ENCODE data around the gene LRRC10.

LRRC10 gene

DNA sequence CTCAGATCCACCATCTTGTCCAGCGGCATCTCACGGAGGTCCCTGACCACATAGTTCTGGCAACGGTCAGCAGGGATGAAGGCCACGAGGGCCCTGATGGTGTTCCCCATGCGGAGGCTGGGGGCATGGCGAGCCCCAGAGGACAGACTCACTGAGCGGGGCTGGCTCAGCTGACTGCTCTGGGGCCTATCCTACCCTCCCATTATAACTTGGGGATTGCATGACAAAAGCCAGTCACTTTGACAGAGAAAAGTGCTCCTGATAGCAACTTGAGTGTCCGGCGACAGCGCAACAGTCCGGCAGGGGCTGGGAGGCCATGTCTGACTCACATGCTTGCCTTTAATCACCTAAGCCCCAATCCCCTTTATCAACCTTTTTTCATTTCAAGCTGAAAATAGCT, at the start of gene LRRC10:
Gene LRRC10, minus strand, starts transcription at position 179 of the 400 bp plus-strand sequence. Its CDS starts 69 bp downstream, at position 110.
- DNase-seq: no peak

DNA sequence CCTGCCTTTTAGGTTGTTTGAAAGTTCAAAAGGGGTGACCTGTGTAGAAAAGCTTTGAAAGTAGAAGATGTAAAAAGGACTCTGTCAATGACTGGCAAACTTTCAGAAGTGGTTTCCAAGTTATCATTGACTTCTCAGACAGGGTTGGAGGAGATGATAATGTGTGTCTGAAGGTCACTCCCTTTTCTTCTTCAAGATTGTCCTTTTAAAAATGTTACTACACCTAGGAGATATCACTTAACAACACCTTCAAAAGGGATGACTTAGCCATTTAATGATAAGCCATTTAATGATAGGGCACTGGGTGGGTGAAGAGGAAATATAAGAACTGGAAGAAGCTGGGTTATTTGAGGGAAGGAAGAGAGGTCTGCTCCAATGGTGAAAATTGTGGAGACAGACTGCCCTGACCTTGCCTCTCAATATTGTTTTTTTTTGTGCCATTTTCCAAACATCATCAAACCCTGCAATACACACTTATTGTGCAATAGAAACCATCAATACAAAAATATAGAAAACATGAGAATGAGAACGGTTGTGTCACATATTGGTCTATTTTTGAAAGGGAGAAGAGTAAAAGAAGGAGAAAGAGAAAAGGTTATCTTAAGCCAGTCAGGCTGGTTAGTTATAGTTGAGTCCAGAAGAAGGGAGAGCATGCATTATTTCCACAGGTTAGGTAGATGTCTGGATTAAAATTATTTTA, 49.6 kb upstream of the LRRC10 start:
- DNase-seq: no peak

GRCh38 chr12:69658203-69658602, 47.5 kb upstream of the LRRC10 start:
- no peak for DNase-seq

- no peak for DNase-seq
These were observed 46.9 kb upstream of the LRRC10 start for GRCh38 chr12:69657376-69658137.

GRCh38 chr12:69655616-69656340, 45.1 kb upstream of the LRRC10 start:
- DNase-seq: no peak

GRCh38 chr12:69653703-69654102, 43.0 kb upstream of the LRRC10 start:
- DNase-seq: no peak

GRCh38 chr12:69651922-69652321, 41.2 kb upstream of the LRRC10 start:
- no peak for DNase-seq

DNA sequence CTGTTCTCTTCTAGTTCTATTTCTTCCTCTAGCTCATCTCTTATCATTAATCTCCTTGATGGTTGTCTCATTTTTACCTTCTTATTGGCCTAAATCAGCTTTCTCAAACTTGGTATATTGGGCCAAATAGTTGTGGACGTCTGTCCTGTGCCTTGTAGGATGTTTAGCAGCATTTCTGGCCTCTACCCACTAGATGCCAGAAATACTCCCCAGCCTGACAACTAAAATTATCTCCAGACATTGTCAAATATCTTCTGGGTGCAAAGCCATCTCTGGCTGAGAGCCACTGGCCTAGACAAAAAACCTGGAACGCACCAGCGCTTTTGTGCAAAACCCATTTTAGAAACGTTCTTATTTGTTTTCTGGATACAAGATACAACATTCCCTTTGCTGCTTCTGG, 38.8 kb upstream of the LRRC10 start:
- no peak for DNase-seq

DNA sequence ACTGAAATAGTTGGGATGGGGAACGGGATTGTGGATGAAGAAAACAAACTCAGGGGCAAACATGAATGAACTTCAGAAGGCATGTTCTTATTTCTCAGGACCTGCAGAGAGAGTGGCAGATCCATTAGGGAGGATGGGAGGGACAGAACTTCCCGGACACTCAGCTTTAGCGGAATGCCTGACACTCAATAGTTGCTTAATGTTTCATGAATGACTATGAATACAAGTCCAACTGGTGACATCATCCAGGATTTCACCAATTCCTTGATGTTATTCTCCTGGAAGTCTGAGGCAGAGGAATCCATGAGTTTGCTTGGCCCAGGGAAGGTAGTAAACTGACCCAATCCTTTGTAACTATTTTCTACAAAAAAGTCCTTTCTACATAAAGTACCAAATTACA, 37.8 kb upstream of the LRRC10 start:
- DNase-seq: no peak

DNA sequence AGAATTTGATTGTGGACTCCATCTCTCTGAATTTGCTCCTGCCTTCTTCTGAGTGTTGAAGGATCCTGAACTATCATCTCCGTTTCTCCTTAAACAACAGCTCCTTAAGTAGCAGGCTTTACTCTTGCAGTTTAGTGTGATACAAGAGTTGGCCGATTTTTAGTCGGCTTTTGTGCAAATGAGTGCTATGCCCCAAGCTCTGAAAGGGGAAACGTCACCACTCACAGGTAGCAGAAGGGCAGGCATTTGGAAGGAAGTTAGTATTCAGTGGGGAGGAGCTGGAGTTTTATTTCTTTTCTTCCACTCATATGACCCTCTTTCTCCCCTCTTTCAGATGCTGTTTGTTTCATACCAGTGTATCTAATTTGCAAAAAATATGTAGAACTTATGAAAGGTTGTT, 36.5 kb upstream of the LRRC10 start:
- DNase-seq: no peak

- no peak for DNase-seq
These were observed 34.3 kb upstream of the LRRC10 start for GRCh38 chr12:69645031-69645430.

GRCh38 chr12:69644511-69644910, 33.8 kb upstream of the LRRC10 start:
- no peak for DNase-seq

DNA sequence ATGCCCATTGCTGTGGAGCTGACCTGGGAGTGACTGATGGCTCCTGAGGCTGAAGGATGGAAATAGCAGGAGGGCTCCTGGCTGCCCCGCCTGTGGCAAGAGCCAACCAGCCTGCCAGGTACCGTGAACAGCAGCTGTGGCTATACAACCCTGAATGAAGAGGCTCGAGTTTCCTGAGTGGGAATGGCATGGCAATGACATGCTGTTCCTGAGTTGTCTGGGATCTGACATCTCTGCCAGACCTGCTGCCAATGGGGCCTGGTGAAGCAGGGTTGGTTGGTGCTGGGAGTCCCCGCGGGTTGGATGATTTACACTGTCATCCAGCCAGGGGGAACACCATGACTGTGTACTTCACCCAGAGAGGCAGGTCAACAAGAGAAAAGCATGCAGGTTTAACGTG, 31.8 kb upstream of the LRRC10 start:
- no peak for DNase-seq

GRCh38 chr12:69641546-69641945, 30.8 kb upstream of the LRRC10 start:
- DNase-seq: no peak

- DNase-seq: no peak
These were observed 28.8 kb upstream of the LRRC10 start for GRCh38 chr12:69639400-69640016.

GRCh38 chr12:69633061-69633460, 22.4 kb upstream of the LRRC10 start:
- no peak for DNase-seq

DNA sequence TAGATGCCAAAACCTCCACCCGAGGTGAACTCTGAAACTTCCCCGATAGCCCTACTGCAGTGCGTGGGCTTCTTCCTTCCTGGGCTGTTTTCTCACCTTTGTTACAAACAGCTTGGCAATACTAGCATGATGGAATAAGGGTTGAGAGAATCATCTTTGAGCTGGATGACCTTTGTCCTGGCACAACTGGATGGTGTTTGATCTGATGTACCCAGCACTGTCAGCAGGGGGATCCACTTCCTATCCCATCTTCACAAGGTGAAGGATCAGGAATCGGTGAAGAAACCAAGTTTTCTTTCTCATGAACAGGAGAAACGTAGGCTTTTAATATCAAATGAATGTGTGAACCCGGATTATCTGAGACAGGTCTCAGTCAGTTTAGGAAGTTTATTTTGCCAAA, 19.5 kb upstream of the LRRC10 start:
- no peak for DNase-seq

DNA sequence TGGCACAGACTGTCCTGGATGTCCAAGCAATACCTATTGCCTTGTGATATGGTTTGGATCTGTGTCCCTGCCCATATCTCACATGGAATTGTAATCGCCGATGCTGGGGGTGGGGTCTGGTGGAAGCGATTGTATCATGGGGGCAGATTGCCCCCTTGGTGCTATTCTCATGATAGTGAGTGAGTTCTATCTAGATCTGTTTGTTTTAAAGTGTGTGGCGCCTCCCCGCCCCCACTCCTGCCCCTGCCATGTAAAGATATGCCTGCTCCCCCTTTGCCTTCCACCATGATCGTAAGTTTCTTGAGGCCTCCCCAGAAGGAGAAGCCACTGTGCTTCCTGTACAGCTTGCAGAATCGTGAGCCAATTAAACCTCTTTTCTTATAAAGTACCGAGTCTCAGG, 16.8 kb upstream of the LRRC10 start:
- no peak for DNase-seq

DNA sequence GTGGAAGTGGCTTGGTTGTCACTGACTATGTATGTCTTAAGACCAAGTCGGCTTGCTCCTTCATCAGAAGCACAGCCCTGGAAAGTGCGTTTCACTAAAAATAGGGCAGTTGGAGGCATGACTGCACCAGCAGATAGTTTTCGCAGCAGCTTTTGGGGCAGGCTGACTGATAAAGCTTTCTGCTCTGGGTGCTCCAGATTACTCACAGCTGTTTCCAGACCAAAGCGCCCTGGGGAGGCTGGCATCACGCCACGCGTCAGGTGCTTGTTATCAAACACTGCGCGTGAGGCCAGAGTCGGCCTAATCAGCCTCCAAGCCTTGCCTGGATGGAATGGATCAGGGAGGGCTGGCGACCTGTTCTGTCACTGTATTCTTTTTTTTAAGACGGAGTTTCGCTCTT, 13.3 kb upstream of the LRRC10 start:
- no peak for DNase-seq

DNA sequence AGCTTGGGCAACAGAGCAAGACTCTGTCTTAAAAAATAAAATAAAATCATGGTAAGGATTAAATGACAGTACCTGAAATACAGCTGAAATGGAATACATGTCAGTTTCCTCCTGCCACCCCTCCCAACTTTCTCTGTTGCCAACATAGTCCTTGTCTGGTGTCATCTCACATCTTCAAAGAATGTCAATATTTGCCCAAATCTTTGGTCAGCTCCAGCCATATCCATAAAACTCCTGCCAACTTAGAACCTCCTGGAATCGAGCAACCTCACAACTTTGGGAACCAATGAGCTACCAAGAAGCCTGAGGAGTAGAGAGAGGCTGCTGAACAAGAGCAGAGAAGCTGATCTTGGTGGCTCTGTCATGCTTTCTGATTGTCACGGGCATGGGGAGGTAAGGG, 10.8 kb upstream of the LRRC10 start:
- DNase-seq: no peak

DNA sequence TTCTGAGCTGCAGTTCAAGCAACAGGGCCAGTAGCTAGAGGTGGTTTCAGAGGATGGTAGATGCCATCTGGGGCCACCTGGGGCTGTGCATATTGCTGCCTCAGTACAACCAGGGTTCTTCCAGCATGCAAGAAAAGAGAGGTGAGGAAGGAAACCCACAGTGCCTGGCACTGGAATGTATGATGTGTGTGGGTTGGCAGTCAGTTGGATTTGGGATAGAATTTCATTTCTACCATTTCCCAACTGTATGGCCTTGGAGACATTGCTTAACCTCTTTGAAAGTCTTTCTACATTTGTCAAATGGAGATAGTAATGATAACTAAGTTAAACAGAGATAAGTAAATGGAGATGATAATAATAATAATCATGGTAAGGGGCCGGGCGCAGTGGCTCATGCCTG, 10.2 kb upstream of the LRRC10 start:
- DNase-seq: no peak

DNA sequence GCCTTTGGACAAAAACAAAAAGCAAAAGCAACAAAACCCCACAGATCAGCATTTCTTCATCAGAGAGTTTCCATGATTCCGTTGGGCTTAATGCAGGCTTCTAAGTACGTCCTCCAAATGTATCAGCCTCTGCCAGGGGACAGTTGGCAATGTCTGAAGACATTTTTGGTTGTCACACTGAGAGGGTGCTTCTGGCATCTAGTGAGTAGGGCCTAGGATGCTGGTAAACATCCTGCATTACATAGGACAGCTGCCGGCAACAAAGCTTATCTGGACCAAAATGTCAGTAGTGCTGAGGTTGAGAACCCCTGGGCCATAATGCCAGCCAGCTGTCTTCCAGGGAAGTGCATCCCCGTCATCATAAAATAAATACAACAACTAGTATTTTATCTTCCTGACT, 9.4 kb upstream of the LRRC10 start:
- DNase-seq: no peak

DNA sequence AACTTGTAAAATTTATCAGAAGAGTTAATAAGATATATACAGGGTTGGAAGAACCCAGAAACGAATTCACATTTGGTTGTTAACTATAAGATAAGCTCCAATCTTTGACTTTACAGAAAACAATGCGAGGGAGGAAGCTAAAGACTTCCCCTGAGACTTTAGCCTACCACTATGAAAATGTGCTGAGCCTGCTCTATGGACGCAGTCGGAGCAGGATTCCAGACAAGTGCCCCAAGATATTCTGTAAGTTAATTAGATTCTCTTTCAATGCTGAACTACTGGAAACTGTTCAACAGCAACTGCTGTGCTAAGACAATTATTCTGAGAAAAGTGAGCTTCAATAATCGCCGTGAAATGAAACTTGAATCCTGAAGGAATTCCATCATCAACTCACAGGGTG, 8.3 kb upstream of the LRRC10 start:
- no peak for DNase-seq

DNA sequence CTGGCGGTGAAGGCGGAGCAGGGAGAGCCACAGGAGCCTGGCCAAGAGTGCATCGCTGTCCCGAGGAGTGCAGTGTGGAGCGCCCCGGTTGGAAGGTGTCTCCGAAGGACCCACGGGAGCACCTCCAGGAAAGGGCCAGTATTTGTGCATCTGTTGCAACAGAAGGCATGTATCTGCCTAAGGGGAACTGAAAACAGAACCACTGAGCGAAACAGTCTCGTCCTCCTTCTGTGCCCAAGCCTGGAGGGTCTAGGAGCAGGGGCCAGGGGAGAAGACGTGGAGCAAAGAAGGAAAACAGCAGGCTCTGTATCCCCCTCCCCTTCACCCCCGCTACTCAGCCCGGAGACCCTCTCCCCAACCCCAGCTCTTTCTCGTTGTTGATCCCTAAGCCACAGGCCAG, 5.3 kb upstream of the LRRC10 start:
- no peak for DNase-seq
